Adrenal gland (tissue), 5 donors: ENCODE measurements around the gene SULF2.

Experiments
- POLR2A ChIP-seq, 2 donors: fragments of 450-650 bp; IDR thresholded peaks; one replicate each; pipeline ENCODE4 v1.6.1; 2017; ENCODE audit warnings: antibody characterized with exemption in 2 of 2, mild to moderate bottlenecking in 2 of 2, moderate library complexity in 1 of 2
- TF ChIP-seq, protein P1 (sequence below), 6 experiments: fragments of 450-650 bp in 4 of 6; fragments of 200-600 bp in 2 of 6; sonication (generic) in 1 of 6; IDR thresholded peaks; 1 replicate in 5 of 6; 2 replicates in 1 of 6; pipeline versions ENCODE4 v1.5.1 to v1.8.0; 2016 to 2021; ENCODE audit warnings: antibody characterized with exemption in 6 of 6, mild to moderate bottlenecking in 2 of 6, moderate library complexity in 1 of 6
- donor health status: DM: no; HTN: no; CAD: no.

GRCh38 chr20:47773371-47773786, 11.9 kb downstream of the SULF2 start:
- TF ChIP-seq, protein P1, sequence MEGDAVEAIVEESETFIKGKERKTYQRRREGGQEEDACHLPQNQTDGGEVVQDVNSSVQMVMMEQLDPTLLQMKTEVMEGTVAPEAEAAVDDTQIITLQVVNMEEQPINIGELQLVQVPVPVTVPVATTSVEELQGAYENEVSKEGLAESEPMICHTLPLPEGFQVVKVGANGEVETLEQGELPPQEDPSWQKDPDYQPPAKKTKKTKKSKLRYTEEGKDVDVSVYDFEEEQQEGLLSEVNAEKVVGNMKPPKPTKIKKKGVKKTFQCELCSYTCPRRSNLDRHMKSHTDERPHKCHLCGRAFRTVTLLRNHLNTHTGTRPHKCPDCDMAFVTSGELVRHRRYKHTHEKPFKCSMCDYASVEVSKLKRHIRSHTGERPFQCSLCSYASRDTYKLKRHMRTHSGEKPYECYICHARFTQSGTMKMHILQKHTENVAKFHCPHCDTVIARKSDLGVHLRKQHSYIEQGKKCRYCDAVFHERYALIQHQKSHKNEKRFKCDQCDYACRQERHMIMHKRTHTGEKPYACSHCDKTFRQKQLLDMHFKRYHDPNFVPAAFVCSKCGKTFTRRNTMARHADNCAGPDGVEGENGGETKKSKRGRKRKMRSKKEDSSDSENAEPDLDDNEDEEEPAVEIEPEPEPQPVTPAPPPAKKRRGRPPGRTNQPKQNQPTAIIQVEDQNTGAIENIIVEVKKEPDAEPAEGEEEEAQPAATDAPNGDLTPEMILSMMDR (IDR thresholded peaks at IDR 0.05), result no peak
- TF ChIP-seq POLR2A (IDR thresholded peaks at IDR 0.05), result no peak
